ENCODE results near the gene LARGE1.

LARGE1 gene

DNA sequence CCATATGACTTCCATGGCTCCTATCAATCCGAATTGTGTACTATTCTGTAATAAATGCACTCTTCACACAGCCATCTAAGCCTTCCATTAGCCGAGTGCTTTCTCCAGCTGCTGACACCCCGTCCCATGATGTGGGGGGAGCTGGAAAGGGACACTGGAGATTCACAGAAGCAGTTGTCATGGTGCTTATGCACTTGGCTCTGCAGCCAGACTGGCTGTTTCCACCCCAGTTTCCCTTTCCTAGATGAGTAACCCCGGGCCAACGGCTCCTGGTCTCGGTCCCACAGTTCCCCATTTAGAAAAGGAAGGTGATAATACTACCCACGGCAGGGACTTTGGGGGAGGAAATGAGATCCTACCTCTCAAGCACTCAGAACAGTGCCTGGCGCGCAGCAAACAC, 617.2 kb downstream of the LARGE1 start:
- no peak for DNase-seq (ENCODE audit: low read depth)

DNA sequence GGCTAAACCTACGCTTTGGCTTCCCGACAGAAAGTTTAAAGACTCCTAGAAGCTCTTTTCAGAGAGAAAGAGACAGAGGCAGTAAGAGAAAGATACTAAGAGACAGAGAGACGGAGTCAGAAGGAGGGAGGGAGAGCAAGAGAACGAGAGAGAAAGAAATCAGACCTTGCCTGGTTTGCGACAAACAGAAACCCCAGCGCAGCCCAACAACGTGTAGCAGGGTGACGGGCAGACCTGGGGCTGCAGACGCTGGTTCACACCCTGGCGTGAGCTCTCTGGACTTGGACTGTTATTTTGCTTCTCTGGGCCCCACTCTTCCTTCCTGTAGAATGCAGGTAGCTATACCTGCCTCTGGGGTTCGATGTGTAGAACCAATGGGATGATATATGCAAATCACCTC, 617.7 kb downstream of the LARGE1 start:
- no peak for DNase-seq (ENCODE audit: low read depth)

DNA sequence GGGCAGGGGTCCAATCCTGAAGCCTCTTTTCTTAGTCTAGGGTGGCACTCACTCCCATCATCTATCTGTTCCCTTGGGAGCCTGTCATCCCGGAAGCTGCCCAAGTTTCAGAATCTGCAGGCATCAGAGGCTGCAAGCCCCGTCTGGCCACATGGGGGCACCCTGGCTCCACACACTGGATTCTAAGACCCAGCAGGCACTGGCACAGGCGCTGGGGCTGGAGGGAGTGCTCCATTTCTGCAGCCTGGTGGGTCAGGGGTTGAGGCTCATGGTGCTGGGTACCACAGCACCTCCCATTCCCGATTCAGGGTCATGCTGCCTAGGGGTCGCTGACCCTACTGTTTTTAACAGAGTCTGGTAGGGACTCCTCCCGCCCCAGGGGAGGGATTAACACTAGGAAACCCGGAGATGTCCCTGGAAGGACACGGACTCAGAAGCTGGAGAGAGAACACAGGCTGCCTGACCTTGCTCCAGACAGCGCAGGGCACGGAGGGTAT, 618.2 kb downstream of the LARGE1 start:
- peak; percentile 24 for DNase-seq (ENCODE audit: low read depth)

DNA sequence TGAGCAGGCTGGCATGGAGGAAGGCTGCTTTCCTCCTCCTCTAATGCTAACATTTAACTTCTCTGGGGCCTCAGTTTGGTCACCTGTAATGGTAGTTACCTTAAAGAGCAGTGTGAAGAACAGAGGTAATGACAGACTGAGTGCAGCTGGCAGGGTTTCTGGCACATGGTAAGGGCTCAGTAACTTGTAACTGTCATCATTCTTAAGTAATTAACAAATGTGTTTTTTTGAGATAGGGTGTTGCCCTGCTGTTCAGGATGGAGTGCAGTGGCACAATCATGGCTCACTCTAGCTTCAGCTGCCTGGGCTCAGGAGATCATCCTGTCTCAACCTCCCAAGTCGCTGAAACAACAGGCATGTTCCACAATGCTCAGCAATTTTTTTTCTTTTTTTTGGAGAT, 620.1 kb downstream of the LARGE1 start:
- no peak for DNase-seq (ENCODE audit: low read depth)

DNA sequence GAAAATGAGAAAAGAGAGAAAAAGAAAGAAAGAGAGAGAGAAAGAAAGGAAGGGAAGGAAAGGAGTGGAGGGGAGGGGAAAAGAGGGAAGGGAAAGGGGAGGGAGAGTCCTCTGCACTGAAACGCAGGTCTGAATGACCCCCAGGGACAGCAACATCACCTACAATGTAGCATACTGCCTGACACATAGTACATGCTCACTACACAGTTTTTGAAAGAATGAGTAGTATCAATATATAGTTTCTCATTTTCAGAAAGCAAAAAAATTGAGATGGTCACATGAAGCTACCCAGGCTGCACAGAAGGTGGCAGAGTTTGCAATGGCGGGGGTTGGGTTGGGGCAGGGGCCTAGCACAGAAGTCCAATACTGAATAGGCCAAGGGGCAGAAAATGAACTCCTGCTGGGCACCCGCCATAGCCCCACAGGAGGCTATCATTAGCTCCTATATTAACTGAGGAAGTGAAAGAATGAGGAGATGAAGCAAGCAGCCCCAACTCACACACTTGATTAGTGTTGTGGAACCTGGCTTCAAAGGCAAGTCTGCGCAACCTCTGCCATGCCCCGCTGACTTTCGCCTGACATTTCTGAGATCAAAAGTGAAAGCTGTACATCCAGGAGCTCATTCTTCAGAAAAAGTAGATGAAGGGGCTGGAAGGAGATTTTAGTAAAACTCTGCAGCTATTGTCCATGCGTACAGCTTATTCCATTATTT, 620.9 kb downstream of the LARGE1 start:
- no peak for DNase-seq (ENCODE audit: low read depth)

DNA sequence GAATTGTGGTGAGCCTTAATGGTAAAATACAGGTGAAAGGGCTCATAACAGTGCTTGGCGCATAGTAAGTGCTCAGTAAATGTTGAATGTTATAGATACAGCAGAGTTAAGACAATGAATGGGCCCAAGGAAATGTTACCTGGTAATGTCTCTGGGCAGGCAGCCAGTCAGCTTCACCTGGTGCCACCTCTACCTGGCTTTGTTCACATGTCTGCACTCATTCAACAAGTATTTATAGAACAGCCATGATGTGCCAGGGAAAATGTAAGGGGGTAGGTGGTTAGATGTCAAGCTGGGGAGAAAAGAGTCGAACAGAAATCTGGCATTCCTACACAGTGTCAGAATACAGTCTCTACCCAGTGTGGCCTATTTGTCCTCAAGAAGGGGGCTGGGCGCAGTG, 623.3 kb downstream of the LARGE1 start:
- DNase-seq (ENCODE audit: low read depth), result no peak

DNA sequence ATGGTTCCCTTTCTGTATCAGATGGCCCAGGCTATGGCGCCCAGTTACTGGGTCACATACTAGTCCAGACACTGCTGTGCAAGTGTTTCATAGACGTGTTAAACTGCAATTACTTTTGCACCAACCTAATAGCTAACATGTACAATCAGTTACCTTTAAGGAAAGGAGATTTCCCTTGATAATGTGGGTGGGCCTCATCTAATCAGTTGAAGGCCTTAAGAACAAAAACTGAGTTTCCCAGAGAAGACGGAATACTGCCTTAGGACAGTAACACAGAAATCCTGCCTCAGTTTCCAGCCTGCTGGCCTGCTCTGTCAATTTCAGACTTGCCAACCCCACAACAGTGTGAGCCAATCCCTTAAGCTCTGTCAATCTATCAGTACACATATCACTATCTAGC, 632.2 kb downstream of the LARGE1 start:
- no peak for DNase-seq (ENCODE audit: low read depth)

DNA sequence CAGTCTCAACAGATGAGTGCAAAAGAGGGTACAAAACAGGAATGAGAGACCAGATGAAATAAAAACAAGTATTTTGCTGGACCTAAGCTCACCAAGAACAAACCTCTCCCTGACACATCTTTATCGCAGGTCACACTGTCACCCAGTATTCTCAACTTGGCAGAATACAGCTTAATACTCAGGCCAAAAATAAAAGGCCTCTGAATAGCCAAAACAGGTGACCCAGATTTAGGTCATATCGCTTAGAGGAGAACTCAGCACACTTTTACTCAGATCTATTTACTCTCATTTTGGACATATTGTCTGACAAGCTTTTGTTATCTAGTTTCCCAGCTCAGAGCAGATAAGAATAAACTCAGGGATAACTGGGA, 645.2 kb downstream of the LARGE1 start:
- no peak for DNase-seq (ENCODE audit: low read depth)

DNA sequence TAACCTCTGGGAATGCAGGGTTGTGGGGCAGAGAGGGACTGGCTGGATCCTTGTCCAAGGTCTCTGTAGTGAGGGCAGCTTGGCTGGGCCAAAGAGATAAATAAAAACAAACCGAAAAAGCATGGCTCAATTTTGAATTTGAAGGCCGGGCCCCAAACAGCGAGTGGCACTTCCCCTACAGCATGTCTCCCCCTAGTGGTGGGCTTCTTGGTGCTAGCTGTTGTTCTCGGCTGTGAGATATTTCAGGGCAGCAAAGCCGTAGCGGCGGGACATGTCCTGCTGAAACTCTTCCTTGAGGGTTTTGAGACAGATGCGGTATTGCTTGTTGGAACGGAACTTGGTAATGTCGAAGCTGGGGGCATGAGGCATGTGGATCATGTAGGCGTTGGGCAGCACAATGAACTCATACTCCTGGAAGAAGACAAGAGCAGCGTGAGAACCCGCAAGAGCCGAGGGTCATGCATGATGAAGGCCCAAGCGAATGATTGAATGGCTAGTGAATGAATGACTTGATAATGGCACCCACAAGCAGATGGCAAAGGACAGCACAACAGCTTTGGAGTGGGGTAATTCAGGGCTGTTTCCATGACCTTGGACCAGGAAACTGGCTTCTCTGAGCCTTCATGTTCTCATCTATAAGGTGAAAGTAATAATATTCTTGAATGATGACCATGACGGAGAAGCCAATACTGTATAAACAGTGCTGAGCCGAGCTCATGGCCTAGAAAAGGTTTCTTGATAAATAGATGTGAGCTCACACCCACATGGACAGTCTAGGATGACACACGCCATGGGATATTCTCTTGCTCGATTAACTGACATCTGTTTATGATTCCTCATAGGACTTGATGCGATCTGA, 645.8 kb downstream of the LARGE1 start:
- DNase-seq (ENCODE audit: low read depth), result no peak

DNA sequence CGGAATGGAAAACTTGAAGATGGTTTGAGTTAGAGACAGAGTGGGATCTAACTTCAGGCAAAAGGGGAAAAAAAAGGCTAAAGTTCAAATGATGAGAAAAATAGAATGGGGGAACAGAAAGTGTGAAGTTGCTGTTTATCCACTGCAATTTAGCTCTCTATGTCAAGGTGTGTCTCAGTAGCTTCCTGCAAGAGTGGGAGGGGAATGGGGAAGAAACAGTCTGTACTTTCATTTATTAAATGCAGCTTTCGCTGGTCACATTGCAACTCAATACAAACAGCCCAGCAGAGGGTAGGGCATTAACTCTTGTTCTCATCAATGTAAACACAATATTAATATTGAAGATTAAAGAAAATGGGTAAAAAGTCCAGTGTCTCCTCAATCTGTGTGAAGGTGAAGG, 647.4 kb downstream of the LARGE1 start:
- DNase-seq (ENCODE audit: low read depth), result no peak

DNA sequence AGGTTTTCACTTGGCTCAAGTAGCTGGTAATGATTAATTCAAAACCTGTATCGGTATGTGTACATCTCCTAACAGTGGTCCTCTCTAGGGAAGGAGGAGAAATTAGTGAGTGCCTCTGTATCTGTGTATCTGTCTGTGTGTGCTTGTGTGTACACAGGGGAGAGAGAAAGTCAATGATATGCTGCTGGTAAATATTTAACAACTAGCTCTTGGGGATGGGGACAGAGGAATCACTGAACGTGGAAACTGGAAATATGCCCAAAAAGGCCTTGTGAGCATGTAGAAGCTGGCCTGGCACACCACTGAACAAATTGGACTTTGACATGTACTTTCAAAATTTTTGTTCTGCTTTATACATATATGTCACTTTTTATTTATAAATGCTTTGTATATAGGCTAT, 648.1 kb downstream of the LARGE1 start:
- no peak for DNase-seq (ENCODE audit: low read depth)

DNA sequence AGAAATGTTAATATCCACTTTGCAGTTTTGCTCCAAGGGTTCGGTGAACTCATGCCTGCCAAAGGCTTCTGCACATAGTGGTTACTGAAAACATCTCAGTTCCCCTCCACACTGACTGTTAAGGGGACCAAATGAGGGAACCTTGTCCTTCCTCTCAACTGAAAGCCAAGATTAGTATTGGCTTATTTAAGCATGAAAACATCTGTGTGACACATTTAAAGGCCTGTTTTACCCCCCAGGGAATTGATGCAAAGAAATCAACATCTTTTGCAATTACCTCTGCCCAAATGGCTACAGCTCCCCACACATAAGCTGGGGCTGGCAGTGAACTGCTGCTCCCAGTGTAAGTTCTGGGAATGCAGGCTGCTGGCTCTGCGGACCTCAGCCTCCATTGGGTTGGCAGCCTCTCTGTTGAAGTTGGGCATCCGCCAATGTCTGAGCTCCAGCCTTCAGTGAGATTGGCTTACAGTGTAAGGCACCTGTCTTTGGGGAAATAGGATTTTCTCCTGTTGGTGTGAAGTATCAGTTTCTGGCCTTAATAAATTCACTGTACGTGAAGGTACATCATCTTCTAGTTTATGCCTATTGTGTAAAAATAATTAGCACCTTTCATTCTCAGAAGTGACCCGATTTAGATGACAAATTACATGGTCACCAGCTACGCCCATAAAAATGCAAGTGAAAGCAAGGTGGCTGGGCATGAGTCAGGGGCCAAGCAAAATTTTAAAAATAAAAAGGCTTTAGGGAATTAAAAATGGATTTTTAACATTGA, 648.7 kb downstream of the LARGE1 start:
- no peak for DNase-seq (ENCODE audit: low read depth)

DNA sequence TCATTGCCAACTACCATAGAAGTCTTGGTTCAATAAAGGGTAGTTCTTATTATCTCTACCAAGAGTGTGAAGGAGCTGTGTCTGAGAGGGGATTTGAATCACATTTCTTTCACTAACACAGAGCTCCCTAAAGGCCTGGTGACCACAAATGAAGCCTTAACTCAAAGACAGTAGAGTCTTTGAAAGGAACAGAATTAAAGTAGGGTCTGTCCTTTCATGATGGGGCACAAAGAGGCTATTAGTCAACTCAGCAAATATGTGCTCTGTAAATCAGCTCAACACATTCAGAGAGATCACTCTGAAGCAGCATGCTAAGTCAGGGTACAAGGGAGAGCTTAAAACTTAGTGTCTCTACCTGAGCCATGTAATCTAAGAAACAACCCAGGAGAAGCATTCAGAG, 649.7 kb downstream of the LARGE1 start:
- DNase-seq (ENCODE audit: low read depth), result no peak

DNA sequence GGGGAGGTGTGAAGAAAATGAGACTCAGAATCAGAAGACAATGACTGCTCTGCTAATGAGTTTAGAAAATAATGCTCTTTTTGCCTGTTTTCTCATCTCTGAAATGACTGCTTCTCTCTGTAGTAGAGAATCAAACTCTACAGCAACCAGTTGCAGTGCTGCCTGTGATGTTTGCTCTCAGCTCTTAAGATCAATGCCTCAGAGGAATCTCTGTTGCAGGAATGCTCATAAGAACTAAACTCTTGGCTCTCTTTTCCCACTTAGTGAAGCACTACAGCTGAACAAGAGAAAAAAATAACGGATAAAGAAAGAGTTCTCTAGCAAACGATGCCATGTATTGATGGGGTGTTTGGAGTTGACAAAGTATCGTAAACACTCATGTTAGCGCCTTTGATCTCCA, 658.6 kb downstream of the LARGE1 start:
- no peak for DNase-seq (ENCODE audit: low read depth)

DNA sequence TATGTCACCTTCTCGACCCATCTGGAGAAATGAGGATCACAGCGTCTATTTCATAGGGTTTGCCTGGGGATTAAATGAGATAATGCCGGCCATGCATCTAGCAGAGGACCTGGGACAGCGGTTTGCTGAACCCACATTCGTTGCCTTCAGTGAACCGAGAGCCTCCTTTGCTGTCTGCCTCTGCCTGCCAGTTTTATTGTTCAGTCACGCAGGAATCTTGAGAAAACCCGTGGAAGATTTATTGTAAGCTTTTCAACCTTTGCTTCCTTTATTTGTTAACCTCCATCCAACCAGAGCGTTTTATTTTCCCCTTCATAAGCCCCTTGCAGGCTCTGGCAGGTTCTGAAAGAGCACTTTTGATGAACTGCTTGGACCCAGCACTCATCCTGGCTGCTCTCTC, 659.8 kb downstream of the LARGE1 start:
- DNase-seq (ENCODE audit: low read depth), result no peak

DNA sequence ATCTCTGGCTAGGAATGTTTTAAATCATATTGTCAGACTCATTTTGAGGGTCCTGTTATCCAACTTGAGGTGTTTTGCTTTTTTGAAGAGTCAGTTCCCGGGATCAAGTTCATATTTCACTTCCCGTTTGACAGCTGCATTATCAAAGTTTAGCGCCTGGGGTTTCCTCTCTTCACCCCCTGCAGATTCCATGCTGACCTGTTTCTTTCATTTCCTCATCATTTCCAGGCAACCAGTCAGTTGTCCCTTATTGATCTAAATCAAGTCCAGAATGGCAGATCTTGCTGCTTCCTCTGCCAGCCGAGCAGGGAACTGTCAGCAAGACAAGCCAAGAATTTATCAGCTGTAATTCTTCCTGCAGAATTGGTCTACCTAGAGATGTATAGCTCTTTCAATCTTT, 664.5 kb downstream of the LARGE1 start:
- DNase-seq (ENCODE audit: low read depth), result no peak

DNA sequence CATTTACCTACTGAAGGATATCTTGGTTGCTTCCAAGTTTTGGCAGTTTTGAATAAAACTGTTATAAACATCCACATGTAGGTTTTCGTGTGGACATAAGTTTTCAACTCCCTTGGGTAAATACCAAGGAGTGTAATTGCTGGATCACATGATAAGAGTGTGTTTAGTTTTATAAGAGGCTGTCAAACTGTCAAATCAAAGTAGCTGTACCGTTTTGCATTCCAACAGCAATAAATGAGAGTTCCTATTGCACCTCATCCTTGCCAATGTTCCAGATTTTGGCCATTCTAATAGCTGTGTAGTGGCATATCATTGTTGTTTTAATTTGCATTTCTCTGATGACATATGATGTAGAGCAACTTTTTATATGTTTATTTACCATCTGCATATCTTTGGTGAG, 671.3 kb downstream of the LARGE1 start:
- DNase-seq (ENCODE audit: low read depth), result no peak

DNA sequence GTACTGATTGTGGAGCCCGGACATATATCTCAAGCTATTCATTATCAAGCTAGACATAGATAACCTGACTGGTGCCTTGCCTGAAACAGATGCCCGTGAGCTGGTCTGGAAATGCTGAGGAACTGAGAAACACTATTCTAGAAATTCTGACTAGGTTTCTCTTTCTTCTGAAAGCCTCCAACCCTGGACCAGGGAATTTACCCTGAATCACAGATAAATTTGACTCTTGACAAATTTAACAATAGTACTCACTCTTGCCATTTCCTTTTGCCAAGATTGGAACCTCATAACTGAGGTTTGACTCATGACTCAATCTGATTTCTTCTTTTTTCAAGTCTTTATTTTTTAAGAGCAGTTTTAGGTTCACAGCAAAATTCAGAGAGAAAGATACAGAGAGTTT, 672.5 kb downstream of the LARGE1 start:
- DNase-seq (ENCODE audit: low read depth), result no peak

DNA sequence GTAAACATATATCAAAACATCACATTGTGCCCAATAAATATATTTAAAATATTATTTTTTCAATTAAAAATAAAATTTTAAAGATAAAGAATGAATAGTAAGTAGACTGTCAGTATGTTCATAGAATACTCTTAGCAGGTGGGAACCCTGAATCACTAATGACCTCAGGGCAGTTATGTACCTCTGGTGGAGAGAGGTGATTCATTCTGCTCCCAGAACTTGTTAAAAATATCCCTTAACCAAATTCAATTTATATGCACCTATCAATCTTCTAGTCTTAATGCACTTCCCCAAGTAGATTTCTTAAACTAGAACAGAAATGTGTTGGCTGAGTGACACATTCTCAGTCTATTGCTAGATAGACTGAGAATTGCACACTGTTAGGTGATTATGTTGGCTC, 678.2 kb downstream of the LARGE1 start:
- DNase-seq (ENCODE audit: low read depth), result no peak

DNA sequence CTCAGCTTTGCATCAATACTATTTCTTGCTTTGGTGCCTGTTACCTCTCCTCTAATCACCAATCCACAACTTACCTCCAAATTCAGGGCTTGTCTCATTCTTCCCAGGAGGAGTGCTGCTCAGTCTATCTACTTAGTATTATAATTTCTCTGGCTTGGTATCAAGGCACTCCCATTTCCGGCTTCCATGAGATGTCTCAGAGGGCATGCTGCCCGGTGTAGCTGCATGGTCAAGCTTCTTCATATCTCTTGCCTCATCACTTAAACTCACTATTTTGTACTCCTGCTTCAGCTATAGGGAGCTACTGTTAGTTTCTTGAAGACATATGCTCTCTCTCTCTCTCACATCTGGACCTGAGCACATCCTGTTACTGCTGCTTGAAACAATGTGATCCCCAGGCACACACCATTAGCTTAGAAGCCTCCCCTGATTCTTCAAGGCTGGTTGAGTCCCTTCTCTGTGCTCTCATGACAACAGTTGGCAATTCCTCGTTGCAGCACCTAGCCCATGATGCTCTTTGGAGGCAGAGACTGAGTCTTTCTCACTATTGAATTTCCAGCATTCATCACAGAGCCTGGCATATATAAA, 679.3 kb downstream of the LARGE1 start:
- DNase-seq (ENCODE audit: low read depth), result no peak

DNA sequence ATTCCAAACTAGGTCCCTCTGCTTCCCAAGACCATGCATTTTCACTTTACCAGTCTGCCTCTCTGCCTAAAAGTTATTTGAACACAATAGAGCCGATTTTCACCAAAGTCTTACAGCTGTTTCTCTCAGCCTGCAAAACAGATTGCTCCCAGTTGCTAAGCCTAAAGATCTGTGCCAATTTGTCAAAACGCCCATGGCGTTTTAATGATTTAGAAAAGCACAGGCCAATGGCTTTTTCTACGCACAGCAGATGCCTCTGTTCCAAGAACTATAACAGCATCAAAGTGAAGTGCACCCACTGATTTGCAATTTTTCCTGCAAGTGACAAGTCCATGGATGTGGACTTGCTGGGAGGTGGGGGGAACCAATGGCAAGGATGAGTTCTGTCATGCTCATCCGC, 688.2 kb downstream of the LARGE1 start:
- no peak for DNase-seq (ENCODE audit: low read depth)

DNA sequence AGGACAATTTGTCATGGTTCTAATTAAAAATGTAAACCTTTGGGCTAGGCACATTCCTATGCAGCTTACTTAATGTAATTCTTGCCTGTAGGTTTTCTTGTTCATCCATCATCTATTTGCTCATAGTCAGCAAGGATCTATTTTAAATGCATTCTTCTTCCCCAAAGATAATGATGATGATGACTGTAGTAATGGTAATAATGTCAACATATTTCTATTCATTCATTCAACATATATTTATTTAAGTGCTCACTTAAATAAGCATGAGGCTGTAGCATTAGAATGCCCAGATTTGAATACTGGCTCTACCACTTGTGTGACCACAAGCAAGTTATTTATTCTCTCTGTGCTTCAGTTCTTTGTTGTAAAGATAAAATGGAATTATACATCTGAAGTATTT, 692.5 kb downstream of the LARGE1 start:
- DNase-seq (ENCODE audit: low read depth), result no peak

All from stimulated activated CD8-positive, alpha-beta memory T cell treated with anti-CD3 and anti-CD28 coated beads, Interleukin-15, amount 100 ng/mL, for 24 hours (primary cell).